OCI-LY3 (cell line): ENCODE results near the gene IRGQ.

Experiments
- EZH2phosphoT487 ChIP-seq: fragments of 200-600 bp; shearing (Covaris generic); IDR thresholded peaks from 2 replicates; pipeline ENCODE4 v1.6.1; 2018; ENCODE audit warnings: antibody characterized with exemption, mixed run types, low read depth
- TF ChIP-seq, protein P1 (sequence below): fragments of 200-600, 300-600 bp; sonication (generic); IDR thresholded peaks from 2 replicates; pipeline ENCODE4 v1.5.1; 2014; ENCODE audit warnings: antibody characterized with exemption, low read length, low read depth

DNA sequence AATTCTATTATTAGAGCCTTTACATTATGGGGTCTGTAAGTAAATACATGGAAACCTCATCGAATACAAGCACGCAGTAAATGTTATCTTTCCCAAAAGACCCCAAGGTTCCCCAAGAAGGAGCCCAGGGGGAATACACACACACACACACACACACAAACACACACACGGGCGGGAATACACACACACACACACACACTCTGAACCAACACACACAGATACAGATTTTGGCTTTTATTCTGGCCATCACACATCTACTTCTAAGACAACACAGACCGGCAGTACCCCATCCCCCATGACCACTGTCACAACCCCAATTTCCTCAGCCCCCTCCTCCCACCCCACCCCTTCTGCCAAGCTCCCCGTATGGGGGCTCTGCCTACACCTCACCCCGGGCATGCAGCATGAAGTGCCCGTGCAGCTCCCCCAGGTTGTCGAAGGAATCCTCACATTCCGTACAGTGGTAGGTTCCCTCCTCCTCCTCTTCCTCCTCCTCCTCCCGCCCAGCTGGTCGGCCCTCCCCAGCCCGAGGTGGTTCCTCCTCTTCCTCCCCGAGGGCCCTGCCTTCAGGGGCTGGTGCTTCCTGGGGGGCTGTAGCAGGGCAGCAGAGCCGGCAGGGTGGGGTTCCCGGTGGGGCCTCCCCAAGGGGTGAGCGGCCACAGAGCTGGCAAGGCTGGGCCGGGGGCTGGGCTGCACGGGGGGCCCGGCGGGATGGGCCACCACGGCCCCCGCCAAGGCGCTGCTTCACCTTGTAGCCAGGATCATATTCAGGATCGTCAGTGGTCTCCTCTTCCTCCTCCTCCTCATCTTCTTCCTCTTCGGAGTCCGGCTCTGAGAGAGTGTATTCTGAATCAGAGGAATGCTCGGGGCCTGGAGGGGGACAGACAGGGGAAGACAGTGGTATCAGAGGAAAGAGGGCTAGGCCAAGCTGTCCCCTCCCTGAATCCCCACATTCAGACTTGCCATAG, 11.6 kb upstream of the IRGQ start:
- TF ChIP-seq, protein P1, sequence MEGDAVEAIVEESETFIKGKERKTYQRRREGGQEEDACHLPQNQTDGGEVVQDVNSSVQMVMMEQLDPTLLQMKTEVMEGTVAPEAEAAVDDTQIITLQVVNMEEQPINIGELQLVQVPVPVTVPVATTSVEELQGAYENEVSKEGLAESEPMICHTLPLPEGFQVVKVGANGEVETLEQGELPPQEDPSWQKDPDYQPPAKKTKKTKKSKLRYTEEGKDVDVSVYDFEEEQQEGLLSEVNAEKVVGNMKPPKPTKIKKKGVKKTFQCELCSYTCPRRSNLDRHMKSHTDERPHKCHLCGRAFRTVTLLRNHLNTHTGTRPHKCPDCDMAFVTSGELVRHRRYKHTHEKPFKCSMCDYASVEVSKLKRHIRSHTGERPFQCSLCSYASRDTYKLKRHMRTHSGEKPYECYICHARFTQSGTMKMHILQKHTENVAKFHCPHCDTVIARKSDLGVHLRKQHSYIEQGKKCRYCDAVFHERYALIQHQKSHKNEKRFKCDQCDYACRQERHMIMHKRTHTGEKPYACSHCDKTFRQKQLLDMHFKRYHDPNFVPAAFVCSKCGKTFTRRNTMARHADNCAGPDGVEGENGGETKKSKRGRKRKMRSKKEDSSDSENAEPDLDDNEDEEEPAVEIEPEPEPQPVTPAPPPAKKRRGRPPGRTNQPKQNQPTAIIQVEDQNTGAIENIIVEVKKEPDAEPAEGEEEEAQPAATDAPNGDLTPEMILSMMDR: no peak
- no peak for TF ChIP-seq EZH2phosphoT487
